Suppressor macrophage (primary cell): ENCODE data around the gene LITAF.
A peak's percentile ranks its signal among the peaks of the same experiment; 100 is the strongest.

Source experiments
- DNase-seq, 4 experiments: peaks; one replicate each; pipeline ENCODE4 v3.0.0-alpha.2; 2020 to 2022
- total RNA-seq, 17 experiments: gene quantifications; one replicate each; lab custom pipeline; 2026; ENCODE audit warnings: mixed read lengths in 6 of 17, inconsistent platforms in 3 of 17; lab: John Stamatoyannopoulos, UW

LITAF gene
- total RNA-seq, result 249 to 1,906 (median 490) reads per million in 17 experiments

GRCh38 chr16:11586856-11587642 lies at the start of gene LITAF:
LITAF (minus strand) TSS chr16:11586919; CDS start chr16:11556730, 30,189 bp downstream.
- peak; percentile 63 to 92 (median 80) for DNase-seq

GRCh38 chr16:11636172-11636721 lies 49.5 kb upstream of the LITAF start:
- DNase-seq, result no peak

- DNase-seq, result no peak
These were observed 49.0 kb upstream of the LITAF start for GRCh38 chr16:11635679-11636171.

GRCh38 chr16:11635113-11635652 lies 48.5 kb upstream of the LITAF start:
- no peak for DNase-seq

- DNase-seq, result peak in 3 of 4 experiments; percentile 43 to 57 (median 54)
These were observed 47.6 kb upstream of the LITAF start for GRCh38 chr16:11634312-11634711.

- no peak for DNase-seq
These were observed 46.4 kb upstream of the LITAF start for GRCh38 chr16:11633113-11633512.

GRCh38 chr16:11632455-11632939 lies 45.8 kb upstream of the LITAF start:
- peak; percentile 65 to 87 (median 77) for DNase-seq

GRCh38 chr16:11631214-11631613 lies 44.5 kb upstream of the LITAF start:
- DNase-seq, result no peak

GRCh38 chr16:11630768-11631056 lies 44.0 kb upstream of the LITAF start:
- DNase-seq, result no peak

GRCh38 chr16:11630046-11630767 lies 43.5 kb upstream of the LITAF start:
- DNase-seq, result no peak

- DNase-seq, result peak; percentile 83 to 90 (median 88)
These were observed 42.6 kb upstream of the LITAF start for GRCh38 chr16:11629071-11630030.

- no peak for DNase-seq
These were observed 41.2 kb upstream of the LITAF start for GRCh38 chr16:11627822-11628457.

- no peak for DNase-seq
These were observed 40.6 kb upstream of the LITAF start for GRCh38 chr16:11627292-11627663.

- DNase-seq, result no peak
These were observed 40.1 kb upstream of the LITAF start for GRCh38 chr16:11626657-11627291.

- no peak for DNase-seq
These were observed 39.0 kb upstream of the LITAF start for GRCh38 chr16:11625769-11626168.

GRCh38 chr16:11624636-11625607 lies 38.2 kb upstream of the LITAF start:
- peak; percentile 54 to 80 (median 72) for DNase-seq

- no peak for DNase-seq
These were observed 37.5 kb upstream of the LITAF start for GRCh38 chr16:11624205-11624604.

- peak in 2 of 4 experiments; percentile 40 to 58 for DNase-seq
These were observed 35.4 kb upstream of the LITAF start for GRCh38 chr16:11621920-11622651.

- DNase-seq, result no peak
These were observed 34.8 kb upstream of the LITAF start for GRCh38 chr16:11621539-11621919.
